IPS-11a (cell line): ENCODE data around the gene LPAR3.
A peak's percentile ranks its signal among the peaks of the same experiment; 100 is the strongest.
"Not testable (repeated sequence)": the region's sequence is repeated elsewhere in the genome, so short reads cannot be mapped to it uniquely, and the experiment has no call there.

Experiments
- H3K4me3 ChIP-seq: one replicate; pipeline ENCODE4 v1.5.1; 2013; ENCODE audit warnings: low read depth, low read length, control low read depth

LPAR3 gene

GRCh38 chr1:84892705-84893618, at the start of gene LPAR3:
TSS of gene LPAR3 (minus strand) at chr1:84893206. CDS start at chr1:84866120, 27,086 bp downstream.
- peak within 1 kb of the TSS; percentile 61 for H3K4me3 ChIP-seq

GRCh38 chr1:84941843-84942242, 48.8 kb upstream of the LPAR3 start:
- no peak overlapping the region for H3K4me3 ChIP-seq

- no peak overlapping the region for H3K4me3 ChIP-seq
These were observed 47.5 kb upstream of the LPAR3 start for GRCh38 chr1:84940481-84940880.

GRCh38 chr1:84939761-84940160, 46.8 kb upstream of the LPAR3 start:
- no peak overlapping the region for H3K4me3 ChIP-seq

GRCh38 chr1:84939151-84939550, 46.1 kb upstream of the LPAR3 start:
- H3K4me3 ChIP-seq, result no peak overlapping the region

- no peak overlapping the region for H3K4me3 ChIP-seq
These were observed 43.3 kb upstream of the LPAR3 start for GRCh38 chr1:84936116-84936810.

- no peak overlapping the region for H3K4me3 ChIP-seq
These were observed 40.1 kb upstream of the LPAR3 start for GRCh38 chr1:84933011-84933611.

- no peak overlapping the region for H3K4me3 ChIP-seq
These were observed 37.8 kb upstream of the LPAR3 start for GRCh38 chr1:84930831-84931230.

GRCh38 chr1:84930329-84930728, 37.3 kb upstream of the LPAR3 start:
- H3K4me3 ChIP-seq, result no peak overlapping the region

GRCh38 chr1:84929581-84929980, 36.6 kb upstream of the LPAR3 start:
- H3K4me3 ChIP-seq, result no peak overlapping the region

- H3K4me3 ChIP-seq, result no peak overlapping the region
These were observed 36.0 kb upstream of the LPAR3 start for GRCh38 chr1:84928979-84929378.

GRCh38 chr1:84923317-84923716, 30.3 kb upstream of the LPAR3 start:
- no peak overlapping the region for H3K4me3 ChIP-seq

GRCh38 chr1:84920159-84920558, 27.2 kb upstream of the LPAR3 start:
- H3K4me3 ChIP-seq, result no peak overlapping the region

- H3K4me3 ChIP-seq, result no peak overlapping the region
These were observed 26.5 kb upstream of the LPAR3 start for GRCh38 chr1:84919461-84919970.

GRCh38 chr1:84918726-84919336, 25.8 kb upstream of the LPAR3 start:
- no peak overlapping the region for H3K4me3 ChIP-seq

GRCh38 chr1:84916897-84917296, 23.9 kb upstream of the LPAR3 start:
- no peak overlapping the region for H3K4me3 ChIP-seq

GRCh38 chr1:84913555-84913892, 20.5 kb upstream of the LPAR3 start:
- H3K4me3 ChIP-seq, result no peak overlapping the region

- no peak overlapping the region for H3K4me3 ChIP-seq
These were observed 19.9 kb upstream of the LPAR3 start for GRCh38 chr1:84912726-84913554.

- H3K4me3 ChIP-seq, result not testable (repeated sequence)
These were observed 15.9 kb upstream of the LPAR3 start for GRCh38 chr1:84908746-84909464.
